ENCODE data around the gene TSPYL4.
"Not testable (repeated sequence)": the region's sequence is repeated elsewhere in the genome, so short reads cannot be mapped to it uniquely, and the experiment has no call there.

Gene TSPYL4

DNA sequence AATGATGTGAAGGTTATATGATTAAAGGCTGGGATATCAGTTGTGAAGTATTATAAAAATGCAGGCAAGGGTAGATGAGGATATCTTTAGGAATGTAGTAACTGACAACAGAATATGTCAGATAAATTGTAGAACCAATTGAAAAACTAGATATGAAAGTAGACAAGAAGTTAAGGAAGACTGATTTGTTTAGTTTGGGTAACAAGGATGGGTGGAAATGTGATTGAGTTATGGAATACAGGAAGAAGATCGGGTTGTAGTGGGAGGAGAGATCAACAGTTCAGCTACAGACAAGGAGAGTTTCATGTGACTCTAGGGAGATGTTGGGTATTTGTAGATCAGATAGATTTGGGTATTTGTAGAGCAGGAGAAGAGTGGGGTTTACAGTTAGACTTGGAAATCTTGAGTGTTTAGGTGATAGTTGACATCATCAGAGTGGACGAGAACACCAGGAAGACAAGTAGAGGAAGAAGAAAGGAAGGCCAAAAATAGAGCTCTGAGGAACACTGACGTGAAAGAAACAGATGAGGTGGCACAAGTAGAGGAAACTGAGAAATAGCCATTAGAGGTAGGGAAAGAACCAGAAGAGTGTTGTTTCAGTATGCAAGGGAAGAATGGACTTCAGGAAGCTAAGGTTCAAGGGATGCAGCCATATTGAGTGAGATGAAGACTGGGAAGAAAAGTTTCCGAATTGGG is 38.0 kb upstream of the TSPYL4 start:
- no peak for DNase-seq (ENCODE audit: extremely low read depth, low read depth)
- TF ChIP-seq, protein P1, sequence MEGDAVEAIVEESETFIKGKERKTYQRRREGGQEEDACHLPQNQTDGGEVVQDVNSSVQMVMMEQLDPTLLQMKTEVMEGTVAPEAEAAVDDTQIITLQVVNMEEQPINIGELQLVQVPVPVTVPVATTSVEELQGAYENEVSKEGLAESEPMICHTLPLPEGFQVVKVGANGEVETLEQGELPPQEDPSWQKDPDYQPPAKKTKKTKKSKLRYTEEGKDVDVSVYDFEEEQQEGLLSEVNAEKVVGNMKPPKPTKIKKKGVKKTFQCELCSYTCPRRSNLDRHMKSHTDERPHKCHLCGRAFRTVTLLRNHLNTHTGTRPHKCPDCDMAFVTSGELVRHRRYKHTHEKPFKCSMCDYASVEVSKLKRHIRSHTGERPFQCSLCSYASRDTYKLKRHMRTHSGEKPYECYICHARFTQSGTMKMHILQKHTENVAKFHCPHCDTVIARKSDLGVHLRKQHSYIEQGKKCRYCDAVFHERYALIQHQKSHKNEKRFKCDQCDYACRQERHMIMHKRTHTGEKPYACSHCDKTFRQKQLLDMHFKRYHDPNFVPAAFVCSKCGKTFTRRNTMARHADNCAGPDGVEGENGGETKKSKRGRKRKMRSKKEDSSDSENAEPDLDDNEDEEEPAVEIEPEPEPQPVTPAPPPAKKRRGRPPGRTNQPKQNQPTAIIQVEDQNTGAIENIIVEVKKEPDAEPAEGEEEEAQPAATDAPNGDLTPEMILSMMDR (IDR thresholded peaks at IDR 0.05; ENCODE audit: low read depth, low read length, missing control alignments), result no peak
- no peak overlapping the region for H3K4me3 ChIP-seq (replicated peaks; ENCODE audit: low read depth, low read length)

DNA sequence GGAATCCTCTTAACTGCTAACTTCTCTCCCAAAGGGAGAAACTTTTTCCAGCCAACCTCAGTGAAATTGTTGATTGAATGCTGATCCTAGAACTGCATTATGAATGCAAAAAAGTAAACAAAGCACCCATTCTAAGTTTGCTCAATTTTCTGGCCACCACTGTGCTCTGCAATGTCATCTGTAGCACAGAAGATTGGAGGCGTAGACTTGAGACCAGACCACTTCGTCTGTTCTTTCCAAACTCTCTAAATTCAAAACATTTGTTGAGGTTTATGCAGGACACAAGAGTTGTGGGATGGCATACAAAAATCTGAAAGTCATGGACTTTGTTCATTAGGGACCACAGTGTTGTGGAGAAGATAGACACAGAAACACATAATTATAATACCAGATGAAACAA is 36.9 kb upstream of the TSPYL4 start:
- H3K4me3 ChIP-seq (replicated peaks; ENCODE audit: low read depth, low read length), result no peak overlapping the region
- TF ChIP-seq, protein P1 (IDR thresholded peaks at IDR 0.05; ENCODE audit: low read depth, low read length, missing control alignments), result no peak
- no peak for DNase-seq (ENCODE audit: extremely low read depth, low read depth)

DNA sequence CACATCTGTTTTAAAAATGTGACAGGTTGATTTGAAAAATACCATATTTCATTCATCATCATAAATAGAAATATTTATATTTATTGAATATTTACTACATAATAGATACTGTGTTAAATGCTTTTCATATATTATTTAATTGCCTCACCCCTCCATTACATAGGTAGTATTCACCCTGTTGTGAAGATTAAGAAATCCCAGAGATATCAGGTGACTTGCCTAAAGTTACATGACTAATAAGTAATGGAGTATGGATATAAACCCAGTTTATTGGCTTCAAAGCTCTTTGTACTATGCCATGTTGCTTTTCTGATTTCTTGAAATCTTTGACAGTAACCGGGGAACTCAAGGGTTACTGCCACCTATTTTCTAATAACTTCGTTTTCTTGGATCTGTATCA is 36.0 kb upstream of the TSPYL4 start:
- TF ChIP-seq, protein P1 (IDR thresholded peaks at IDR 0.05; ENCODE audit: low read depth, low read length, missing control alignments), result no peak
- H3K4me3 ChIP-seq (replicated peaks; ENCODE audit: low read depth, low read length), result no peak overlapping the region
- no peak for DNase-seq (ENCODE audit: extremely low read depth, low read depth)

DNA sequence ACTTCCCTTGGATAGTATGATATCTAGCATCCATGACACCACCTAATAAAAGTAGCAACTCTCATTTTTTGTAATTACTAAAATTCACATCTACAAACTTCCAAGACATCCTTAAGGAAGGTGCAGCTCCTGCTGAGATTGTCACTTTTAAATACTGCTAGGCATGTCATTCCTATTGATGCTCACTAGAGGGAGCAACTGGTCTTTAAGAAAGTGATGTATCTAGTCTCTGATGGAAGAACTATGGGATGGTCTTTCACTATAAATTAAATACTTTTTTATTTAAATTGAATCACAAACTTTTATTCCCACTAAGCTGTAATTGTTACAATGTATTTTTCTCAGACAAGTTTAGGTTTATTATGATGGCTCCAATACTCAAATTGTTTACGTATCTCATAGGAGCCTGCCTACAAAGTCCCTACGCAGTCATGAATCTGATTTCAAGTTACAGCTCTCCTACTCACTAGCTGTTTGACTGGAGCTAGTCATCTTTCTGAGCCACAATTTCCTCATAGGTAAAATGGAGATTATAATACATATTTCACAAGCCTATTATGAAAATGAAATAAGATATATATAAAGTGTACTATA is 33.9 kb upstream of the TSPYL4 start:
- TF ChIP-seq, protein P1 (IDR thresholded peaks at IDR 0.05; ENCODE audit: low read depth, low read length, missing control alignments), result peak; percentile 72
- H3K4me3 ChIP-seq (replicated peaks; ENCODE audit: low read depth, low read length), result no peak overlapping the region
- no peak for DNase-seq (ENCODE audit: extremely low read depth, low read depth)

DNA sequence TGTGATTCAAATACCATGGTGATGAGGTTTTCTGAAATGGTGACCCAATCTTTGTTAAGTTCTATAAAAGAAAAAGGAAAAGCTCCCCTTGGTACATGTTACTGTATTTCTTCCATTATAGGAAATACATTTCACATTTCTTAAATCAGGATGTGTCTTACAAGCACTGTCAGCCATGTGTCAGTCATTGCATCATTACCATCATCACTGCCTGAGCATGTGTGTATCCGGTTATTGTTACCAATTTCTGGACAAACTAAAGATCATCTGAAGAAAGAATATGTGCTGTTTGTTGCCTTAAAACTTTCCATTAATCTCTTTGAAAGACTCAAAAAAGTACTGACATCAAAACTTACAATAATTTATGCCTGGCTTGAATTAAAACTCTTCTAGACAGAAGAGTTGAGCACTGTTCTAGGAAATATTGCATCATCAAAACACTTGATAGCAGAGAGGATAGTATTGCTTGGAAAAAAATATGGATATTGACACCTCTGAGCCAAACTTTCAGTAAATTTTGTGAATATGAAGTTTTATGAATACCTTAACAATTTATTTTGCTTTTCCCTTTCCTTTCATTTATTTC is 33.0 kb upstream of the TSPYL4 start:
- TF ChIP-seq, protein P1 (IDR thresholded peaks at IDR 0.05; ENCODE audit: low read depth, low read length, missing control alignments), result no peak
- H3K4me3 ChIP-seq (replicated peaks; ENCODE audit: low read depth, low read length), result no peak overlapping the region
- DNase-seq (ENCODE audit: extremely low read depth, low read depth), result no peak

DNA sequence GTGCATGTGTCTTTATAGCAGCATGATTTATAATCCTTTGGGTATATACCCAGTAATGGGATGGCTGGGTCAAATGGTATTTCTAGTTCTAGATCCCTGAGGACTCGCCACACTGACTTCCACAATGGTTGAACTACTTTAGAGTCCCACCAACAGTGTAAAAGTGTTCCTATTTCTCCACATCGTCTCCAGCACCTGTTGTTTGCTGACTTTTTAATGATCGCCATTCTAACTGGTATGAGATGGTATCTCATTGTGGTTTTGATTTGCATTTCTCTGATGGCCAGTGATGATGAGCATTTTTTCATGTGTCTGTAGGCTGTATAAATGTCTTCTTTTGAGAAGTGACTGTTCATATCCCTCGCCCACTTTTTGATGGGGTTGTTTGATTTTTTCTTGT is 31.1 kb upstream of the TSPYL4 start:
- DNase-seq (ENCODE audit: extremely low read depth, low read depth), result not testable (repeated sequence)

DNA sequence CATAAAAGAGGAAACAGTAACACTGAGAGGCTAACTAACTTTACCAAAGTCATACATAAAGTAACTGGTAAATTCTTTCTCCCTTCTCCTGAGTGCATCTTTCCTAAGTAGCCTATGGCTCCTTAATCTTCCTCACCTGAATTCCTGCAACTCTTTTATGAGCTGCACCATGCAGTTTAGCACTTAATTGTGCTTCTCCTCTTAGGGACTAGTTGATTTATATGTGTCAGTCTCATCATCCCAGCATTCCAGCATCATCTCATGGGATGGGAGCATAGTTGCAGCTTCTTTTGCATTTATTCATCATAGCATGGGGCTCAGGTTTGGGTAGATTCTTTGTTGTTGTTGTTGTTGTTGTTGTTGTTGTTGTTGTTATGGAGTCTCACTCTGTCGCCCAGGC is 29.3 kb upstream of the TSPYL4 start:
- DNase-seq (ENCODE audit: extremely low read depth, low read depth), result no peak
- TF ChIP-seq, protein P1 (IDR thresholded peaks at IDR 0.05; ENCODE audit: low read depth, low read length, missing control alignments), result no peak
- no peak overlapping the region for H3K4me3 ChIP-seq (replicated peaks; ENCODE audit: low read depth, low read length)

More for the DNA sequence above, 31.1 kb upstream of the TSPYL4 start:
- H3K4me3 ChIP-seq (replicated peaks; ENCODE audit: low read depth, low read length), result not testable (repeated sequence)

Data from HFF-Myc (cell line).